Esophagus squamous epithelium (tissue), 5 donors: ENCODE data around the gene KNCN. TPM values are rescaled to one million over a fixed set of nuclear protein-coding genes. Genes with fewer than 3 reads are reported as not detected.
A peak's percentile ranks its signal among the peaks of the same experiment; 100 is the strongest.

Experiments
- DNase-seq: peaks from one replicate; lab custom pipeline; 2025; lab: John Stamatoyannopoulos, UW
- H3K27ac ChIP-seq, 4 donors: fragments of 200-600 bp; sonication (generic); one replicate each; pipeline ENCODE4 v1.5.1; 2016 to 2019; ENCODE audit warnings: mild to moderate bottlenecking in 1 of 4
- H3K27me3 ChIP-seq, 4 donors: fragments of 200-600 bp; sonication (generic); 1 replicate in 3 of 4; 2 replicates in 1 of 4; pipeline versions ENCODE4 v1.5.1 to v1.6.0; 2017 to 2021; ENCODE audit warnings: antibody characterized with exemption in 1 of 4
- H3K36me3 ChIP-seq, 3 donors: fragments of 200-600 bp; sonication (generic); one replicate each; pipeline ENCODE4 v1.5.1; 2016 to 2019
- H3K4me1 ChIP-seq, 3 donors: fragments of 200-600 bp; sonication (generic); one replicate each; pipeline ENCODE4 v1.5.1; 2017 to 2019
- H3K4me3 ChIP-seq, 4 donors: fragments of 200-600 bp; sonication (generic); 1 replicate in 3 of 4; 2 replicates in 1 of 4; pipeline ENCODE4 v1.5.1; 2016 to 2019; ENCODE audit warnings: mild to moderate bottlenecking in 2 of 4, moderate library complexity in 1 of 4
- H3K9me3 ChIP-seq, 3 donors: fragments of 200-600 bp; sonication (generic); one replicate each; pipeline ENCODE4 v1.5.1; 2016 to 2019
- CTCF ChIP-seq, 6 experiments: fragments of 450-650 bp in 4 of 6; fragments of 200-600 bp in 2 of 6; sonication (generic) in 2 of 6; IDR thresholded peaks; one replicate each; pipeline ENCODE4 v1.5.1; 2016 to 2019; ENCODE audit warnings: antibody characterized with exemption in 6 of 6, mild to moderate bottlenecking in 4 of 6, moderate library complexity in 4 of 6
- POLR2A ChIP-seq, 4 donors: fragments of 450-650 bp; IDR thresholded peaks; one replicate each; pipeline ENCODE4 v1.6.1; 2017; ENCODE audit warnings: antibody characterized with exemption in 4 of 4, mild to moderate bottlenecking in 4 of 4, moderate library complexity in 3 of 4
- whole genome bisulfite sequencing, 2 donors: methylation state at CpG; one replicate each; pipeline ENCODE4 v1.1.5; 2018; 5-methylcytosine and 5-hydroxymethylcytosine counted together
- intact Hi-C: fragments of 100-400 bp; cut with DNase I; formaldehyde crosslinking; loops from one replicate; pipeline ENCODE4 v1.15.0; 2022
- total RNA-seq, 4 donors: library from RNA; depleted of rRNA; stranded (reverse); fragments of >200 nt; gene quantifications; one replicate each; pipeline ENCODE4 v1.1.0, GENCODE V29; 2016
- donor health status: DM: yes; HTN: yes; CAD: no.

Gene KNCN
- total RNA-seq, 4 donors from 2014 or later, result not detected

GRCh38 chr1:46526013-46526690 is 25.3 kb downstream of the KNCN start:
- no peak for DNase-seq
- intact Hi-C loops, result loop anchor here (5.0 kb wide), 1 partner anchor 49 kb away; no protein-coding TSS in a partner anchor
- Histone ChIP-seq H3K27me3 (peaks cover 0 to 66% (median 0%) of the 10 kb centered on the region in 4 donors), H3K4me1 (peaks cover 15 to 59% (median 20%) of the 10 kb centered on the region in 3 donors), H3K9me3 (no peaks in the 10 kb centered on the region), H3K27ac (no peak overlapping the region), H3K36me3 (no peaks in the 10 kb centered on the region), H3K4me3 (no peak overlapping the region)
- WGBS, 2 donors, result 66 to 76% methylated on average over 7 to 13 of the region's 17 CpGs
- no peak for TF ChIP-seq CTCF (IDR thresholded peaks at IDR 0.05)
- no peak for TF ChIP-seq POLR2A (IDR thresholded peaks at IDR 0.05)

GRCh38 chr1:46525253-46525983 is 26.0 kb downstream of the KNCN start:
- no peak overlapping the region for H3K4me3 ChIP-seq
- no peak overlapping the region for H3K27ac ChIP-seq
- WGBS, 2 donors, result 49 to 54% methylated on average over 11 to 13 of the region's 13 CpGs
- H3K4me1 ChIP-seq, result peaks cover 15 to 59% (median 20%) of the 10 kb centered on the region in 3 donors
- H3K36me3 ChIP-seq, result no peaks in the 10 kb centered on the region
- TF ChIP-seq POLR2A (IDR thresholded peaks at IDR 0.05) (no peak), CTCF (IDR thresholded peaks at IDR 0.05) (no peak)
- H3K27me3 ChIP-seq, result peaks cover 0 to 58% (median 0%) of the 10 kb centered on the region in 4 donors
- DNase-seq, result no peak
- intact Hi-C loops, result loop anchor here (5.0 kb wide), 1 partner anchor 48 kb away; no protein-coding TSS in a partner anchor
- H3K9me3 ChIP-seq, result no peaks in the 10 kb centered on the region

- no peak overlapping the region for H3K4me3 ChIP-seq
- H3K9me3 ChIP-seq, result no peaks in the 10 kb centered on the region
- intact Hi-C loops, result loop anchor here (5.0 kb wide), 1 partner anchor 48 kb away; no protein-coding TSS in a partner anchor
- H3K4me1 ChIP-seq, result peaks cover 15 to 60% (median 22%) of the 10 kb centered on the region in 3 donors
- no peak for TF ChIP-seq CTCF (IDR thresholded peaks at IDR 0.05)
- H3K27ac ChIP-seq, result no peak overlapping the region
- no peak for DNase-seq
- H3K27me3 ChIP-seq, result peaks cover 0 to 52% (median 0%) of the 10 kb centered on the region in 4 donors
- 67 to 75% methylated on average over 3 to 4 of the region's 5 CpGs for WGBS, 2 donors
- H3K36me3 ChIP-seq, result no peaks in the 10 kb centered on the region
Measured at GRCh38 chr1:46524843-46525242, 26.6 kb downstream of the KNCN start.

GRCh38 chr1:46523496-46524353 is 27.7 kb downstream of the KNCN start:
- H3K4me3 ChIP-seq, result no peak overlapping the region
- WGBS, 2 donors, result 46 to 79% methylated on average over 5 to 7 of the region's 11 CpGs
- DNase-seq, result no peak
- no peak for TF ChIP-seq POLR2A (IDR thresholded peaks at IDR 0.05)
- no peak for TF ChIP-seq CTCF (IDR thresholded peaks at IDR 0.05)
- H3K4me1 ChIP-seq, result peaks cover 15 to 57% (median 22%) of the 10 kb centered on the region in 3 donors
- no peaks in the 10 kb centered on the region for H3K9me3 ChIP-seq
- no peaks in the 10 kb centered on the region for H3K36me3 ChIP-seq
- peak overlapping the region; percentile 14 to 77 (median 44) for H3K27ac ChIP-seq
- H3K27me3 ChIP-seq, result peaks cover 0 to 48% (median 0%) of the 10 kb centered on the region in 4 donors
- intact Hi-C loops, result no loop called here
